Progenitor cell of endocrine pancreas (in vitro differentiated cells): ENCODE results near the gene CLEC5A. TPM values are rescaled to one million over a fixed set of nuclear protein-coding genes. Genes with fewer than 3 reads are reported as not detected.
"Not testable (repeated sequence)": the region's sequence is repeated elsewhere in the genome, so short reads cannot be mapped to it uniquely, and the experiment has no call there.

Experiments
- DNase-seq: peaks from one replicate; pipeline ENCODE4 v3.0.0; 2021; ENCODE audit warnings: low spot score; ENCODE audit not compliant: unreplicated experiment
- H3K27ac Mint-ChIP-seq: 2 replicates; pipeline ENCODE4 v1.8.0; 2021; ENCODE audit warnings: mild to moderate bottlenecking, moderate library complexity, mixed read lengths
- H3K27me3 Mint-ChIP-seq: 2 replicates; pipeline ENCODE4 v1.8.0; 2021; ENCODE audit warnings: mixed read lengths
- H3K36me3 Mint-ChIP-seq: 2 replicates; pipeline ENCODE4 v1.8.0; 2022; ENCODE audit warnings: mixed read lengths; ENCODE audit not compliant: insufficient read depth
- H3K4me1 Mint-ChIP-seq: 2 replicates; pipeline ENCODE4 v1.8.0; 2021; ENCODE audit warnings: low read depth, mixed read lengths
- H3K4me3 Mint-ChIP-seq: 2 replicates; pipeline ENCODE4 v1.8.0; 2021; ENCODE audit warnings: low read depth, mild to moderate bottlenecking, moderate library complexity, mixed read lengths
- H3K9me3 Mint-ChIP-seq: 2 replicates; pipeline ENCODE4 v1.8.0; 2021; ENCODE audit warnings: low read depth, mixed read lengths
- total RNA-seq: library from RNA; stranded (reverse); gene quantifications from 2 replicates; pipeline ENCODE4 v1.2.1, GENCODE V29; 2021
- TF ChIP-seq, protein P1 (sequence below): fragments of 200-600 bp; sonication (generic); IDR thresholded peaks from one replicate; pipeline ENCODE4 v1.5.0; 2021; ENCODE audit warnings: antibody characterized with exemption, mild to moderate bottlenecking; ENCODE audit not compliant: unreplicated experiment

Gene CLEC5A
- total RNA-seq, 1 donor from 2014 or later, result not detected

DNA sequence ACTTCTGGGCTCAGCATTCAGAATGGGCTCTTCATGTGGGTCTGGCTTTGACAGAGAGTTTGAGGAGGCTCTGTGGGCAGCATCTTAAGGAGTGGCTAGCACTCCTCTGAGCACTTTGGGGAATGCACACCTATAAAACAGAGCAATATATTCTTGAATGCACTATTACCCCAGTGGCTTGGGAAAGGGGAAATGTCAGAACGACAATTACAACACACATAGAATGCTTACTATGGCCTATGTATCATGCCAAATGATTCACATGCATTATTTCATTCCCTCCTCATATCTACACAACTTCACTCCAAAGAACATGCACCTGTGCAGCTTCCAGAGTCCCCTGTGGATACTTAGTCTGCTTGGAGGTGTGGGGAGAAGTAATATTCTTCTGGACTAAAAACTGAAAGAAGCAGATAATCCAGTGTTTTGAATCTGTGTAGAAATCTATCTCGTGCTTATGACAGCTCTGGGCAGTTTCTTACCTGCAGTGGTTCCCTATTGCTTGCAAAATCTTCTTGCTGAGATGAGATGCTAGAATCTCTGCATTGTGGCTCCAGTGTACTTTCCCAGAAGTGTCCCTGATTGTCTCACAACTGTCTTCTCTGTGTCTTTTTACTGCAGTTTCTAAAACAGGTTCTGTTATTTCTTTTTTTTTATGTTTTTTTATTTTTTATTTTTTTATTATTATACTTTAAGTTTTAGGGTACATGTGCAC, 43.4 kb upstream of the CLEC5A start:
- H3K27me3 Mint-ChIP-seq, result no peaks in the 10 kb centered on the region
- TF ChIP-seq, protein P1, sequence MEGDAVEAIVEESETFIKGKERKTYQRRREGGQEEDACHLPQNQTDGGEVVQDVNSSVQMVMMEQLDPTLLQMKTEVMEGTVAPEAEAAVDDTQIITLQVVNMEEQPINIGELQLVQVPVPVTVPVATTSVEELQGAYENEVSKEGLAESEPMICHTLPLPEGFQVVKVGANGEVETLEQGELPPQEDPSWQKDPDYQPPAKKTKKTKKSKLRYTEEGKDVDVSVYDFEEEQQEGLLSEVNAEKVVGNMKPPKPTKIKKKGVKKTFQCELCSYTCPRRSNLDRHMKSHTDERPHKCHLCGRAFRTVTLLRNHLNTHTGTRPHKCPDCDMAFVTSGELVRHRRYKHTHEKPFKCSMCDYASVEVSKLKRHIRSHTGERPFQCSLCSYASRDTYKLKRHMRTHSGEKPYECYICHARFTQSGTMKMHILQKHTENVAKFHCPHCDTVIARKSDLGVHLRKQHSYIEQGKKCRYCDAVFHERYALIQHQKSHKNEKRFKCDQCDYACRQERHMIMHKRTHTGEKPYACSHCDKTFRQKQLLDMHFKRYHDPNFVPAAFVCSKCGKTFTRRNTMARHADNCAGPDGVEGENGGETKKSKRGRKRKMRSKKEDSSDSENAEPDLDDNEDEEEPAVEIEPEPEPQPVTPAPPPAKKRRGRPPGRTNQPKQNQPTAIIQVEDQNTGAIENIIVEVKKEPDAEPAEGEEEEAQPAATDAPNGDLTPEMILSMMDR, result no peak
- H3K9me3 Mint-ChIP-seq, result peaks cover 4% of the 10 kb centered on the region
- H3K4me1 Mint-ChIP-seq, result no peaks in the 10 kb centered on the region
- DNase-seq, result no peak
- H3K36me3 Mint-ChIP-seq, result no peaks in the 10 kb centered on the region
- H3K4me3 Mint-ChIP-seq, result no peak overlapping the region
- no peak overlapping the region for H3K27ac Mint-ChIP-seq

DNA sequence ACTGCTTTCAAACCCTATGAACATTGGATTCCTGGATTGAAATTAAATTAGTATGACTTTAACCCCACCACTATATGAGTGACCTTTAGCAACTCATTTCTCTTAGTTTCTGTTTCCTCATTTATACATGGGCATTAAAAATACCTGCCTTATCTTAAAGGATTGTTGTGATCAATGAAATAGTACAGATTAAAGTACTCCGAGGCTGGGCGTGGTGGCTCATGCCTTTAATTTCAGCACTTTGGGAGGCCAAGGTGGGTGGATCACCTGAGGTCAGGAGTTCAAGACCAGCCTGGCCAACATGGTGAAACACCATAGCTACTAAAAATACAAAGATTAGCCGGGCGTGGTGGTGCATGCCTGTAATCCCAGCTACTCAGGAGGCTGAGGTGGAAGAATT, 41.0 kb upstream of the CLEC5A start:
- H3K9me3 Mint-ChIP-seq, DNase-seq, H3K36me3 Mint-ChIP-seq, H3K4me1 Mint-ChIP-seq, H3K4me3 Mint-ChIP-seq, H3K27ac Mint-ChIP-seq, H3K27me3 Mint-ChIP-seq: not testable (repeated sequence)

DNA sequence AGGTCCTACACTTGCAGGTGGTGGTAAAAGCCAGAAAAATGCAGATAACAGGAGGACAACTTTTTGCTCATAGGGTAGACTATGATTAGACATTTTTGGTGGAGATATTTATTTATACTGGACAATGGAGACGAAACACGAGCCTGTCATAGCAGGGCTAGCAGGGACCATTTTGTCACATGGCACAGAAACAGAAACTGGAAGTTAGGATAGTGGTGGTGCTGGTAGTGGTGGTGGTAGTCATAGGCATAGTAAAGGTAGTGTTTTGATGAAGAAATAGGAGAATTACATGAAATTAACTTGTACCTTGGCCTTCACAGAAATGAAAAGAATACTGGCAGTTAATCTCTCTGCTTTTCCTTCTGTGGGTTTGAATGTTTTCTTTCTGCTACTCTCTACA, 40.1 kb upstream of the CLEC5A start:
- DNase-seq, result no peak
- no peaks in the 10 kb centered on the region for H3K27me3 Mint-ChIP-seq
- H3K27ac Mint-ChIP-seq, result no peak overlapping the region
- no peaks in the 10 kb centered on the region for H3K4me1 Mint-ChIP-seq
- no peaks in the 10 kb centered on the region for H3K36me3 Mint-ChIP-seq
- peaks cover 4% of the 10 kb centered on the region for H3K9me3 Mint-ChIP-seq
- no peak overlapping the region for H3K4me3 Mint-ChIP-seq
- TF ChIP-seq, protein P1, result no peak

DNA sequence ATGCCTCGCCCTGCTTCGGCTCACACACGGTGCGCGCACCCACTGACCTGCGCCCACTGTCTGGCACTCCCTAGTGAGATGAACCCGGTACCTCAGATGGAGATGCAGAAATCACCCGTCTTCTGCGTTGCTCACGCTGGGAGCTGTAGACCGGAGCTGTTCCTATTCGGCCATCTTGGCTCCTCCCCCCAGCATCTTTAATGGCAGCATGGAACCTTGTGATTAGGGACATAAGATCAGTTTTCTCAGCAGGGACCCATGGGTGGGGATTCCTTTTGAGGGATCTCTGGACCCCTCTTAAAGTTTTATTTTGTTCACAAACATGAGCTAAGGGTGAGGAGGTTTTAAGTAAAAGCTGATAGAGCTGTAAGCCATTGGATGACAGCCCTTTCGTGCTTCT, 39.2 kb upstream of the CLEC5A start:
- H3K4me1 Mint-ChIP-seq, H3K4me3 Mint-ChIP-seq, H3K27ac Mint-ChIP-seq, H3K9me3 Mint-ChIP-seq, DNase-seq, H3K36me3 Mint-ChIP-seq, H3K27me3 Mint-ChIP-seq: not testable (repeated sequence)

DNA sequence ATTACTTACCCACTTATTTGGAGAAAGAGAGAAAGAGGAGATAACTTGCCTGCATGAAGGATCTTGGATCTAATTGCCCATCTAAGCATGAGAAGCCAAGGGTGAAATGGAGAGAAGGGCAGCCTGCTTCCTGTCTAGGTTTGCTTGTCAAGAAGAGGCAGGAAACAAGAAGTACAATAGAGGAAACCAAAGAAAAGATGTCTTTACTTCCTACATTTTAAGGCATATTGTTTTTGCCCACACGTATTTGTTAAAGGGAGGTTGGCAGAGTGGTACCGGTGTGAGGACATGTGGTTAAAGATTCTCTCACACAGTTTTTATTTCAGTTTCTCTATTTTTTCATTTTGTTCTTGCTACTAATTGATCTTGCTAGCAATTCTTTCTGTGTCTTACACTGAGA, 32.8 kb upstream of the CLEC5A start:
- Mint-ChIP-seq H3K27ac (no peak overlapping the region), H3K4me3 (no peak overlapping the region), H3K27me3 (no peaks in the 10 kb centered on the region), H3K9me3 (no peaks in the 10 kb centered on the region), H3K4me1 (peaks cover 2% of the 10 kb centered on the region), H3K36me3 (no peaks in the 10 kb centered on the region)
- TF ChIP-seq, protein P1, result no peak
- no peak for DNase-seq

DNA sequence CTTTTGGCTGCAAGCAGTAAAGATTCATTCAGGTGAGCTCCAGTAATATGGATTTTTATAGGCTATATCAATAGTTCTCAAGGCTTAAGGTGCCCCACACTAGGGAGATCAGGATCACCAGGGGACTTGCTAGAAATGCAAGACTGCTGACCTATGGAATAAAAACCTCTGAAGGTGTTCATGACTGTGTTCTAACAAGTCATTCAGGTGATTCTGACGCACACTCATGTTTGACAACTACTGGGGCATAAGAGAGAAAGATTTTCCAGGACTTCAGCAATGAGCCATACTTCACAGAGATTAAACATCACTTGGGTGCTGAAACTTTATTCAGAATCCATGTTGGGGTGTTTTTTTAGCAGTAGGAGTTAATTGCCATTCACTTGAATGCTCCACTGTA, 31.6 kb upstream of the CLEC5A start:
- H3K4me3 Mint-ChIP-seq, result no peak overlapping the region
- TF ChIP-seq, protein P1, result no peak
- no peaks in the 10 kb centered on the region for H3K36me3 Mint-ChIP-seq
- no peak for DNase-seq
- H3K27me3 Mint-ChIP-seq, result peaks cover 3% of the 10 kb centered on the region
- H3K9me3 Mint-ChIP-seq, result no peaks in the 10 kb centered on the region
- no peak overlapping the region for H3K27ac Mint-ChIP-seq
- H3K4me1 Mint-ChIP-seq, result peaks cover 2% of the 10 kb centered on the region
